Stimulated activated CD4-positive, alpha-beta T cell treated with anti-CD3 and anti-CD28 coated beads, Interleukin-12 subunit alpha, Interleukin-12 subunit beta, amount 100 ng/mL, for 24 hours (primary cell): ENCODE measurements around the gene RPP14.
"Not testable (repeated sequence)": the region's sequence is repeated elsewhere in the genome, so short reads cannot be mapped to it uniquely, and the experiment has no call there.

Experiments used
- DNase-seq, 2 experiments: peaks; one replicate each; pipeline ENCODE4 v3.0.0-alpha.2; 2020; ENCODE audit warnings: low read depth in 2 of 2

Gene RPP14

GRCh38 chr3:58305882-58306711 lies at the start of gene RPP14, which contains the start of gene HTD2:
Gene RPP14 (plus strand): TSS chr3:58306245. CDS start chr3:58310330, 4,085 bp downstream.
Gene HTD2 (plus strand): TSS chr3:58306520. CDS start chr3:58317614, 11,094 bp downstream.
- DNase-seq = peak; percentile 98 to 99

- DNase-seq = no peak
Measured at GRCh38 chr3:58256511-58256910, 49.5 kb upstream of the RPP14 start.

- no peak for DNase-seq
Measured at GRCh38 chr3:58258392-58259055, 47.5 kb upstream of the RPP14 start.

GRCh38 chr3:58260261-58260731 lies 45.7 kb upstream of the RPP14 start:
- DNase-seq = no peak

GRCh38 chr3:58260733-58261132 lies 45.3 kb upstream of the RPP14 start:
- no peak for DNase-seq

GRCh38 chr3:58261954-58262666 lies 43.9 kb upstream of the RPP14 start:
- DNase-seq = no peak

- no peak for DNase-seq
Measured at GRCh38 chr3:58266577-58266976, 39.5 kb upstream of the RPP14 start.

GRCh38 chr3:58267543-58267942 lies 38.5 kb upstream of the RPP14 start:
- DNase-seq = not testable (repeated sequence)

- DNase-seq = no peak
Measured at GRCh38 chr3:58269356-58269755, 36.7 kb upstream of the RPP14 start.

GRCh38 chr3:58270485-58270884 lies 35.6 kb upstream of the RPP14 start:
- DNase-seq = no peak

- DNase-seq = no peak
Measured at GRCh38 chr3:58271901-58272501, 34.0 kb upstream of the RPP14 start.

- DNase-seq = no peak
Measured at GRCh38 chr3:58272891-58273290, 33.2 kb upstream of the RPP14 start.

GRCh38 chr3:58273362-58273761 lies 32.7 kb upstream of the RPP14 start:
- not testable (repeated sequence) for DNase-seq

- no peak for DNase-seq
Measured at GRCh38 chr3:58274027-58274614, 31.9 kb upstream of the RPP14 start.

GRCh38 chr3:58281069-58281468 lies 25.0 kb upstream of the RPP14 start:
- no peak for DNase-seq

- no peak for DNase-seq
Measured at GRCh38 chr3:58285334-58285733, 20.7 kb upstream of the RPP14 start.

- DNase-seq = no peak
Measured at GRCh38 chr3:58287354-58287753, 18.7 kb upstream of the RPP14 start.

- DNase-seq = no peak
Measured at GRCh38 chr3:58288011-58288728, 17.9 kb upstream of the RPP14 start.

- not testable (repeated sequence) for DNase-seq
Measured at GRCh38 chr3:58288964-58289613, 17.0 kb upstream of the RPP14 start.

GRCh38 chr3:58290446-58290845 lies 15.6 kb upstream of the RPP14 start:
- DNase-seq = not testable (repeated sequence)
